ENCODE measurements around the gene CEP295NL.
"Not testable (repeated sequence)": the region's sequence is repeated elsewhere in the genome, so short reads cannot be mapped to it uniquely, and the experiment has no call there.

DNA sequence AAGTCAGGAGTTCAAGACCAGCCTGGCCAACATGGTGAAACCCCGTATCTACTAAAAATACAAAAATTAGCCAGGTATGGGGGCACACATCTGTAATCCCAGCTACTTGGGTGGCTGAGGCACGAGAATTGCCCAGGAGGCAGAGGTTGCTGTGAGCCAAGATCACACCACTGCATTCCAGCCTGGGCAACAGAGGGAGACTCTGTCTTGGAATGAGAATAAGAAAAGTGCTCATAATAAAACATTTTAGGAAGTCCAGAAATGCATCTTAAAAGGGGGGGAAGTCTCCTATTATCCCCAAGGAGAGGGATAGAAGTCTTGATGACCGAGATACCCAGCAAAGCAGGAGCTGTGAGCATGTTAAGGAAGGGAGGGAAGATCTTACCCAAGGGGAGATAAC lies 36.0 kb downstream of the CEP295NL start:
- TF ChIP-seq, protein P1, sequence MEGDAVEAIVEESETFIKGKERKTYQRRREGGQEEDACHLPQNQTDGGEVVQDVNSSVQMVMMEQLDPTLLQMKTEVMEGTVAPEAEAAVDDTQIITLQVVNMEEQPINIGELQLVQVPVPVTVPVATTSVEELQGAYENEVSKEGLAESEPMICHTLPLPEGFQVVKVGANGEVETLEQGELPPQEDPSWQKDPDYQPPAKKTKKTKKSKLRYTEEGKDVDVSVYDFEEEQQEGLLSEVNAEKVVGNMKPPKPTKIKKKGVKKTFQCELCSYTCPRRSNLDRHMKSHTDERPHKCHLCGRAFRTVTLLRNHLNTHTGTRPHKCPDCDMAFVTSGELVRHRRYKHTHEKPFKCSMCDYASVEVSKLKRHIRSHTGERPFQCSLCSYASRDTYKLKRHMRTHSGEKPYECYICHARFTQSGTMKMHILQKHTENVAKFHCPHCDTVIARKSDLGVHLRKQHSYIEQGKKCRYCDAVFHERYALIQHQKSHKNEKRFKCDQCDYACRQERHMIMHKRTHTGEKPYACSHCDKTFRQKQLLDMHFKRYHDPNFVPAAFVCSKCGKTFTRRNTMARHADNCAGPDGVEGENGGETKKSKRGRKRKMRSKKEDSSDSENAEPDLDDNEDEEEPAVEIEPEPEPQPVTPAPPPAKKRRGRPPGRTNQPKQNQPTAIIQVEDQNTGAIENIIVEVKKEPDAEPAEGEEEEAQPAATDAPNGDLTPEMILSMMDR (conservative IDR thresholded peaks at IDR 0.05; ENCODE audit: low read depth, low read length): not testable (repeated sequence)
- not testable (repeated sequence) for TF ChIP-seq EZH2 (IDR thresholded peaks at IDR 0.05; ENCODE audit: low read length, unreplicated experiment); EZH2phosphoT487 (IDR thresholded peaks at IDR 0.05; ENCODE audit: borderline replicate concordance, low read length)
